ENCODE results near the gene LRMDA. TPM values are rescaled to one million over a fixed set of nuclear protein-coding genes. Genes with fewer than 3 reads are reported as not detected.
A peak's percentile ranks its signal among the peaks of the same experiment; 100 is the strongest.

The LRMDA gene
- total RNA-seq, 4 donors from 2014 or later: 1.4 to 23.1 (median 3.6) TPM

GRCh38 chr10:76268954-76269353 is 837.5 kb downstream of the LRMDA start:
- no peaks in the 10 kb centered on the region for H3K4me1 ChIP-seq

GRCh38 chr10:76270464-76270863 is 839.0 kb downstream of the LRMDA start:
- no peaks in the 10 kb centered on the region for H3K27me3 ChIP-seq
- no peak overlapping the region for H3K27ac ChIP-seq
- peaks cover 0 to 3% (median 0%) of the 10 kb centered on the region in 4 donors for H3K9me3 ChIP-seq
- H3K36me3 ChIP-seq: no peaks in the 10 kb centered on the region
- H3K4me3 ChIP-seq: no peak overlapping the region
- TF ChIP-seq CTCF (IDR thresholded peaks at IDR 0.05) (no peak), POLR2A (IDR thresholded peaks at IDR 0.05) (no peak)
- no peak for DNase-seq
- no peaks in the 10 kb centered on the region for H3K4me1 ChIP-seq

More at GRCh38 chr10:76268954-76269353, 837.5 kb downstream of the LRMDA start:
- TF ChIP-seq POLR2A (IDR thresholded peaks at IDR 0.05) (no peak), CTCF (IDR thresholded peaks at IDR 0.05) (no peak)
- no peak for DNase-seq
- H3K36me3 ChIP-seq: no peaks in the 10 kb centered on the region
- peaks cover 0 to 3% (median 0%) of the 10 kb centered on the region in 4 donors for H3K9me3 ChIP-seq
- H3K4me3 ChIP-seq: no peak overlapping the region
- H3K27ac ChIP-seq: no peak overlapping the region
- no peaks in the 10 kb centered on the region for H3K27me3 ChIP-seq

- no peak for DNase-seq
- no peak for TF ChIP-seq POLR2A (IDR thresholded peaks at IDR 0.05)
- no peak for TF ChIP-seq CTCF (IDR thresholded peaks at IDR 0.05)
- Histone ChIP-seq H3K27ac (no peak overlapping the region), H3K4me3 (no peak overlapping the region), H3K27me3 (no peaks in the 10 kb centered on the region), H3K4me1 (no peaks in the 10 kb centered on the region), H3K36me3 (no peaks in the 10 kb centered on the region), H3K9me3 (peaks cover 0 to 3% (median 0%) of the 10 kb centered on the region in 4 donors)
Measured at GRCh38 chr10:76274933-76275332, 843.5 kb downstream of the LRMDA start.

- Histone ChIP-seq H3K36me3 (no peaks in the 10 kb centered on the region), H3K4me3 (no peak overlapping the region), H3K4me1 (peaks cover 0 to 10% (median 1%) of the 10 kb centered on the region in 4 donors), H3K27ac (peak overlapping the region in 1 of 4 donors; percentile 21), H3K27me3 (no peaks in the 10 kb centered on the region), H3K9me3 (no peaks in the 10 kb centered on the region)
- TF ChIP-seq CTCF (IDR thresholded peaks at IDR 0.05): no peak
- no peak for TF ChIP-seq POLR2A (IDR thresholded peaks at IDR 0.05)
- DNase-seq: no peak
Measured at GRCh38 chr10:76278811-76279460, 847.5 kb downstream of the LRMDA start.

- H3K9me3 ChIP-seq: no peaks in the 10 kb centered on the region
- TF ChIP-seq CTCF (IDR thresholded peaks at IDR 0.05): no peak
- no peak for TF ChIP-seq POLR2A (IDR thresholded peaks at IDR 0.05)
- H3K36me3 ChIP-seq: no peaks in the 10 kb centered on the region
- H3K4me1 ChIP-seq: peaks cover 0 to 10% (median 1%) of the 10 kb centered on the region in 4 donors
- no peaks in the 10 kb centered on the region for H3K27me3 ChIP-seq
- no peak overlapping the region for H3K4me3 ChIP-seq
- H3K27ac ChIP-seq: no peak overlapping the region
- DNase-seq: no peak
Measured at GRCh38 chr10:76281659-76282058, 850.2 kb downstream of the LRMDA start.
